HG03108 (cell line): ENCODE measurements around the gene ZNF277.

ENCODE experiments used
- ATAC-seq: cut with Tn5 transposase; IDR thresholded peaks from one replicate; pipeline ENCODE4 v1.9.1; 2021; ENCODE audit warnings: moderate library complexity; ENCODE audit not compliant: unreplicated experiment

The ZNF277 gene

GRCh38 chr7:112206238-112206990 is at the start of gene ZNF277, which contains the start of gene DOCK4:
ZNF277 (plus strand) TSS chr7:112206695; CDS start chr7:112206717, 22 bp downstream.
DOCK4 (minus strand) TSS chr7:112206399; CDS start chr7:112206138, 261 bp downstream.
- peak; percentile 98 for ATAC-seq

GRCh38 chr7:112157072-112157471 is 49.4 kb upstream of the ZNF277 start:
- ATAC-seq = no peak

GRCh38 chr7:112159351-112159750 is 47.1 kb upstream of the ZNF277 start:
- ATAC-seq = no peak

GRCh38 chr7:112160130-112160770 is 46.2 kb upstream of the ZNF277 start:
- ATAC-seq = no peak

- no peak for ATAC-seq
These were observed 45.7 kb upstream of the ZNF277 start for GRCh38 chr7:112160771-112161150.

- no peak for ATAC-seq
These were observed 45.0 kb upstream of the ZNF277 start for GRCh38 chr7:112161253-112162141.

- no peak for ATAC-seq
These were observed 44.2 kb upstream of the ZNF277 start for GRCh38 chr7:112162142-112162766.

- no peak for ATAC-seq
These were observed 43.5 kb upstream of the ZNF277 start for GRCh38 chr7:112162784-112163506.

GRCh38 chr7:112167147-112167546 is 39.3 kb upstream of the ZNF277 start:
- no peak for ATAC-seq

- no peak for ATAC-seq
These were observed 37.6 kb upstream of the ZNF277 start for GRCh38 chr7:112168915-112169314.

- no peak for ATAC-seq
These were observed 34.8 kb upstream of the ZNF277 start for GRCh38 chr7:112171673-112172072.

GRCh38 chr7:112172870-112173567 is 33.5 kb upstream of the ZNF277 start:
- ATAC-seq = no peak

GRCh38 chr7:112173568-112173905 is 33.0 kb upstream of the ZNF277 start:
- ATAC-seq = no peak

GRCh38 chr7:112174192-112174591 is 32.3 kb upstream of the ZNF277 start:
- no peak for ATAC-seq

GRCh38 chr7:112176241-112176640 is 30.3 kb upstream of the ZNF277 start:
- ATAC-seq = no peak

- ATAC-seq = no peak
These were observed 29.6 kb upstream of the ZNF277 start for GRCh38 chr7:112176693-112177415.

GRCh38 chr7:112180223-112180622 is 26.3 kb upstream of the ZNF277 start:
- no peak for ATAC-seq

- ATAC-seq = no peak
These were observed 23.7 kb upstream of the ZNF277 start for GRCh38 chr7:112182749-112183148.

GRCh38 chr7:112183266-112183665 is 23.2 kb upstream of the ZNF277 start:
- no peak for ATAC-seq
